CD4-positive, alpha-beta T cell treated with Interleukin-17A for 1 hour (primary cell): ENCODE measurements around the gene ART4.

Source experiments
- DNase-seq: peaks from one replicate; pipeline ENCODE4 v3.0.0-alpha.2; 2020

ART4 gene

DNA sequence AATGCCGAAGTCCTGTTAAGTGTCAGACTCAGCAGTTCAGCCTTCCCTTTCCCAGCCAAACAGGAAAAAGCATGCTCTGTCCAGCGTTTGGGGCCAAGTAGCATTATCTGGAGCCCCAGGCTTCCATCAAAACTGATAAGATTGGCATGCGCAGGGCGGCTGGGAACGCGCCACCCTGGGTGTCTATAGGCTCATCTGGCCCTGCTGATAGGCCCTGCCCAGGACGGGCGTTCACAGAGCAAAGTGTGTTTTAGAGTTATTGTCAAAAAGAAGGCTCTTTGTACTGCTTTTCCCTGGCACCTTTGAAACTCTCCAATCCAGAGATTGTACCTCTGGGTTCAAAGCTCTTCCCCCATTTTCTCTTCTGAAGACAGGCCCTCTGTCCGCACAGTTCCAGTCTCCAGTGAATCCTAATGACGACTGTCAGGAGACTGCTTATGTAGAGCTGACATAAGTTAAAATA lies at the start of gene ART4:
Gene ART4, minus strand, starts transcription at position 102 of the 463 bp plus-strand sequence. CDS start 413 bp downstream, outside the sequence.
- no peak for DNase-seq

GRCh38 chr12:14892726-14893505 lies 49.6 kb upstream of the ART4 start:
- DNase-seq, result no peak

GRCh38 chr12:14890701-14891100 lies 47.4 kb upstream of the ART4 start:
- DNase-seq, result no peak

DNA sequence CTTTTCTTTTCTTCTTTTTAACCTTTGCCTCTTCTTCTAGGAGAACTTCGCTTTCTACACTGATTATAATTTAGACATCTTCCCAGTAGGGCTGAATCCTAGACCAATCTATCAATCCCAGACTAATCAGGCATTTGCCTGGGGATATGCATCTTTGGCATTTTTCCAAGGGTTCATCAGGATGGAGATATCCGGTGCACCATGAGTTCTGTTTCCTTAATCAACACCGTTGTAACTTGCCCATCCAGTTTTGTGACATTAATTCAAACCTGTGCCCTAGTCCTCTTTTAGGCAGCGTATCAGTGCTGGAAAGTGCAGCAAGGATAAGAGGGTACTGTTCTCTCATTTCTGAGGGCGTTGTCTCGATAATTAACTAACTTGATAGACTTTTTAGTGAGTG lies 42.9 kb upstream of the ART4 start:
- no peak for DNase-seq

DNA sequence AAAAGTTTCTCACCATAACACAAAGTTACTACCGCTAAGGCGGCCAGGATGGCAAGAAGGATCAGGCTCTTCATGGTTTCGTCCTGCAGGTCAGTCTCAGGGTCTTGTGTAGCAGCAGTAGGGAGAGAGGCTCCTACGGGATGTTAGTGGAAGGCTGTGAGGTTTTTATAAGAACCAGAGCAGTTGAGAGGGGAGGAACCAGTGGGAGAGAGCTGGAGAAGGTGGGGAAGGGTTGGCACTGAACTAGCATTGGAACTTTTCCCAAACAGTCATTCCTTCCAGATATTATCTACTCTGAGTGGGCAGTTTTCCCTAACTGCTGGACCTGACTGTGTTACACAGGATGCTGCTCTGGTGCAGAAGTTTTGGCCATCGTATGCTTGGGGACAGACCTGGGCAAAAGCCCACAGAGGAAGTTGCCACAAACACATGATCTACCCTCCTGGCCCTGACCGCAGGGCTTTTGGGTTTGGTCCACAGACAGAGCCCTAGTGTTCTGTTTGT lies 42.4 kb upstream of the ART4 start, which contains the start of gene MGP:
Gene MGP, minus strand, starts transcription at position 137 of the 504 bp plus-strand sequence. Its CDS starts 63 bp downstream, at position 74.
- DNase-seq, result no peak

DNA sequence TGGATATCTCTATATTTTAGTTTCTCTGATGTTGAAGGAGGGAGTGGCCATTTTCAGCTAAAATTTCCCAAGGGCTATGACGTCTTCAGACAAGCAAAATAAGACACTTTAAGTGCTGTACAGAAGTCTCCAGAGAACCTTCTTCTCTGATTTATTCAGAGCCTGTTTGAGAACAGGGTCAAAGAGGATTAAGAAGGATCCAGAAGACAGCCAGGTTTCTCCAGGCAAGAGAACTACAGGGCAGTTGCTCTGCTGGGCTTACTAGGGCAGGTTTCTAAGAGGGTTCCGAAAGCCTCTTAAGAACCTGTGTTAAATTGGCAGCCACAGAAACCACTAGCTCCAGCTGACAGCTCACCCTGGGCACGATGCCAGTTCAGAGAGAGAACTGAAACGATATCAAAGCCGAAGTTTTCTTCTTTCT lies 41.1 kb upstream of the ART4 start:
- peak; percentile 85 for DNase-seq

DNA sequence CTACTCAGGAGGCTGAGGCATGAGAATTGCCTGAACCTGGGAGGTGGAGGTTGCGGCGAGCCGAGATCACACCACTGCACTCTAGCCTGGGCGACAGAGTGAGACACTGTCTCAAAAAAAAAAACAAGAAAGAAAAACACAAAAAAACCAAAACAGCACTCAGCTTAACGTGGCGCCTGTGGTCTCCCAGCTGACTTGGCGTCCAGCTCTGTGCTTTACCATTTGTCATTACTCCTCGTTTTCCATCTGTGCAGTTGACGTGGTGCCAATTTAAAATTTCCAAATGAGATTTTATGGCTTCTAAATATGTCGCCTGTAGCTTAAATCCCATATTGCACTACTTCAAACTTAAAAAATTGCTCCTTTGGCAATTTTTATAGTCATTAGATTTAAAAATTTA lies 40.4 kb upstream of the ART4 start:
- DNase-seq, result no peak

DNA sequence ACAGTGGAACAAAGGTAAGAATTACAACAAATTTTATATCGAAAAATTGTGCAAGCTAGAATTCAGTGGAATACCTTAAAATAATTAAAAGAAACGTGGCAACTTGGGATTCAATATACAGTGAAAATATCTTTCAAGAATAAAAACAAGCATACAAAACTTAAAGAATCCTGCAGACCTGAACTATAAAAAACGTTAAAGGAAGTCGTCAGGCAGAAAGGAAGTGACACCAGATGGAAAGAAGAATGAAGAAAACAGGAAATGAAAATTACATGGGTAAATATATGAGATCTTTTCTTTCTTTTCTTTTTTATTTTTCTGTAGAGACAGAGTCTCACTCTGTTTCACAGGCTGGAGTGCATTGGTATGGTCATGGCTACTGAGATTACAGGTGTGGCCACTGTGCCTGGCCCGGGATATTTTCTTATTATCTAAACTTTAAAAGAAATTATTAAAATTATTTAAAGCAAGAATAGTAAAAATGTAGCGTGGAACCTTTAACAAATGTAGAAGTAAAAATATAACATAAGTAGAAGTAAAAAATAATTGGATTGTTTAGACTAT lies 37.6 kb upstream of the ART4 start:
- no peak for DNase-seq

GRCh38 chr12:14879222-14879933 lies 36.1 kb upstream of the ART4 start:
- DNase-seq, result no peak

DNA sequence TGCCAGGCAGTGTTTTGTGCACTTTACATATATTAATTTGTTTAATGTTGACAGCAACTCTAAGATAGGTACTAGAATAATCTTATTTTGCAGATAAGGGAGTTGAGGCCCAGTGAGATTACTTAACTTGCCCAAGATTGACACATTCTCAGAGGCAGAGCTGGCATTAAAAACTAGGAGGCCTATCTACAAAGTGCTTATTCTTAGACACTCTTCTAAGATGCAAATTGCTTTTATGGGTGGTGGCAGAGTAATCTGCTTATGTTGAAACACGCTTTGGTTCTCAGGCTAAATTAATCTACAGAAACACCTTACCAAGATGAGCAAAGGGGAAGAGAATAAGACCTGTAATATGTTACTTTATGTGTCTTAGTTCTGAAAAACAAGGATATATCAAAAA lies 35.2 kb upstream of the ART4 start:
- no peak for DNase-seq

- DNase-seq, result no peak
Measured at GRCh38 chr12:14876833-14877232, 33.5 kb upstream of the ART4 start.

DNA sequence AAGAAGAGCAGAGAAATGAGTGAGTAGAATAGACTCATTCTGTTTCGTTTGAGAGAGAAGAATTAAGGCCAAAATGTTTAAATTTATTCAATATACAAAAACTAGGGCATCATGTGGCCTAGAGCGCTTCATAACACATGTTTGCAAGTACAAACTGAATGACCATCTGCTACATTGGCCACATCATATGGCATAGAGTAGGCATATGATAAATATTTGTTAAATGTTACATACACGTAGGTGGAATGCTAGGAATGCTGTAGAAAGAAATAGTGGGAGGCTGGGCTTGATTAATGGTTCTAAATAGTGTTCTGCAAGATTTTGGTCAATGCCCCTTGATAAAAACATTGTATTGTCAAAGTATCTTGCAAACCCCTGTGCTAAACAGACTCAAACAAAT lies 31.6 kb upstream of the ART4 start:
- no peak for DNase-seq

GRCh38 chr12:14873440-14874185 lies 30.3 kb upstream of the ART4 start:
- no peak for DNase-seq

- DNase-seq, result no peak
Measured at GRCh38 chr12:14871886-14872285, 28.6 kb upstream of the ART4 start.

DNA sequence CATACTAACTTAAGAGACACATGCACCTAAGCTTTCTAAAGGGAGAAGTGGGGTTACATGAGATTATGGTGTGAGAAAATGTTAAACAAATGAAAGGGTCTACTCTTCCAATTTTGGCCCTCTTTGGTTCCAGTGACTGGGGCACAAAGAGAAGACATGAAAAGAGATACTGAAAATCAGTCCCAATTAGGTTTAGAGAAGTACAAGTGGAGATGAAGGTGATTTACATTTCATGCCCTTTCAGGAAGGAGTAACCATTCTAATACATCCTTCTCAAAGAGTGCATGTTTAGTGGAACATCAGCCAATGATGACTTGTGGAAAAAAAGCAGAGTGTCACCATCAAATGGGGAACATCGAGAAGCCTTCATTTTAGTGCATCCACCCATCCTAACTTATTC lies 27.9 kb upstream of the ART4 start:
- DNase-seq, result no peak

GRCh38 chr12:14868916-14869506 lies 25.7 kb upstream of the ART4 start:
- DNase-seq, result no peak

- no peak for DNase-seq
Measured at GRCh38 chr12:14860490-14860889, 17.2 kb upstream of the ART4 start.

- DNase-seq, result no peak
Measured at GRCh38 chr12:14858513-14858912, 15.2 kb upstream of the ART4 start.

GRCh38 chr12:14854586-14855183 lies 11.4 kb upstream of the ART4 start:
- DNase-seq, result no peak

- no peak for DNase-seq
Measured at GRCh38 chr12:14853961-14854360, 10.6 kb upstream of the ART4 start.

GRCh38 chr12:14852880-14853279 lies 9.6 kb upstream of the ART4 start:
- DNase-seq, result no peak
